Erythroblast (primary cell): ENCODE results near the gene SNPH.

ENCODE experiments used
- DNase-seq, 2 experiments: peaks; one replicate each; lab custom pipeline; 2025; lab: John Stamatoyannopoulos, UW
- GATA1 ChIP-seq: IDR thresholded peaks from 2 replicates; pipeline ENCODE4 v1.6.1; 2011; ENCODE audit warnings: low read depth, mild to moderate bottlenecking, control low read depth, low read length, moderate library complexity
- POLR2A ChIP-seq: IDR thresholded peaks from 2 replicates; pipeline ENCODE4 v1.6.1; 2011; ENCODE audit warnings: mild to moderate bottlenecking, low read length

The SNPH gene

DNA sequence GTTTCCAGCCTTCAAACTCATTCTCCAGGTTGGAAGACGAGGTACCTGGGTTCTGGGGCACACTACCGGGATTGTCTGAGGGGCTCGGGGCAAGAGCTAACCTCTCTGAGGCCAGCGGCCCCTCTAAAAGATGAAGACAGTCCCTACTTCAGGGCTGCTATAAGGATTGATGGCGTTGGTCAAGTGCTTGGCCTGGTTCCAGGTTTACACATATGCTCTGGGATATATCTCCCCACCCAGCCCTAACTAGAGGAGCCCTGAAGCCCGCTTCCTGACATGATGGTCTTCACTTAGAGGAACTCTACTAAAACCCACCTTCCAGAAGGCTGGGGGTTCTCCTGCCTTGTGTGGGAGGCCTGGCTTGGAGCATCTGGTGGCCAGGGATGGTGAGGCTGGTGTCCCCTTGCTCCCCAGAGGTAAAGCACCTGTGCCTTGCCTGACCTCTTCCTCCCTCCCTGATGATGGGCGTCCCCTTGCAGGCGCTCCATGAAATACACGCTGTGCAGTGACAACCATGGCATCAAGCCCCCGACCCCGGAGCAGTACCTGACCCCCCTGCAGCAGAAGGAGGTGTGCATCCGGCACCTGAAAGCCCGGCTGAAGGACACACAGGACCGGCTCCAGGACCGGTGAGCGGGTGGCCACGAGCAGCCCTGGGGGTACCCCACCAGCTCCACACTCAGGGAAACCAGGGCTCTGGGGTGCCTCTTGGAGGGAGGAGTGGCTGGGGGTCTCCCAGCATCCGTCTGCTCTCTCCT, 34.2 kb downstream of the SNPH start:
- DNase-seq, result no peak
- TF ChIP-seq POLR2A (no peak), GATA1 (no peak)

- no peak for TF ChIP-seq GATA1
- no peak for TF ChIP-seq POLR2A
These were observed 35.0 kb downstream of the SNPH start for GRCh38 chr20:1301031-1301529.

DNA sequence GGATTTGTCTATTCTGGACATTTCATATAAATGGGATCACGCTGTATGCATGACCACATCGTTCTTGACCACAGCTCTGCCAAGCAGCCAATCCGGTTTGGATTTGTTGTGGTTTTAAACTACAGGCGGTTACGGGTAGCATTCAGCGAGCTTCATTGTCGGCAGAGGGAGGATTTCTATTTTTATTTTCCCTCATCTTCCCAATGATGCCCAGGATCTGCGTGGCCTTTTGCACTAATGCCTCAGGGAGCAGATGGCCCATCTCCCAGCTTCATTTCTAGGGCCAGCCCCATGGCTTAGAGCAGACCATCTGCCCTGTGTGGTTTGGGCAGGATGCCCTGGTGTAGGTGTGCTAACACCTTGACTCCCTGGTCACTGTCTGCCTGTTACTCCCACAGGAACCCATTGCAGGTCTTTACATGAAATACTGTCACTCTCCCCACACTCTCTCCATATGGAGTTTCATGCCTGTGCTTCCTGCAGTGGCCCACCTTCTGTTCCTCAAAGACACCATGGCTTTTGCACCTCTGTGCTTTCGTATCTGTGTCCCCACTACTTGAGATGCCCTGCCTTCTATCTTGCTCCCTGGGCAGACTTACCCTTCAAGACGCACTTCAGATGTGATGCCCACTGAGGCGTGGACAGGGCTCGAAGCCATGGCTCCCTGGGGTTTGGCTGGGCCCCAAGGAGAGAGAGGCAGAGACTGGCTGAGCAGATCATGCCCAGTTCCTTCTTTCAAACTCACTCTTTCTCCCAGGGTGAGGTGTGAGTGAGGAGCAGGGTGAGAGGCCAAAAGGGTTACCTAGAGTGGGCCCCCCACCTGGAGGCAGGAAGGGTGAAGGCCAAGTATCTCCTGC, 36.8 kb downstream of the SNPH start:
- no peak for DNase-seq
- TF ChIP-seq POLR2A (no peak), GATA1 (no peak)

More at GRCh38 chr20:1301031-1301529, 35.0 kb downstream of the SNPH start:
- DNase-seq, result peak in 1 of 2 experiments; percentile 5

GRCh38 chr20:1304710-1305515, 38.8 kb downstream of the SNPH start:
- no peak for TF ChIP-seq POLR2A
- TF ChIP-seq GATA1, result no peak

DNA sequence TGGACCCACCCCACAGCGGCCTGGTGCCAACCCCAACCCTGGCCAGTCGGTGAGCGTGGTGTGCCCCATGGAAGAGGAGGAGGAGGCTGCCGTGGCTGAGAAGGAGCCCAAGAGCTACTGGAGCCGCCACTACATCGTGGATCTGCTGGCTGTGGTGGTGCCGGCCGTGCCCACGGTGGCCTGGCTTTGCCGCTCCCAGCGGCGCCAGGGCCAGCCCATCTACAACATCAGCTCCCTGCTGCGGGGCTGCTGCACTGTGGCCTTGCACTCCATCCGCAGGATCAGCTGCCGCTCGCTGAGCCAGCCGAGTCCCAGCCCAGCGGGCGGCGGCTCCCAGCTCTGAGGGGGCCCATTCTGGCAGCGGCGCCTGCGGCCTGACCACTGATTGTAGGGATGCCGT, 39.6 kb downstream of the SNPH start:
- DNase-seq, result no peak
- TF ChIP-seq POLR2A (no peak), GATA1 (no peak)

More at GRCh38 chr20:1304710-1305515, 38.8 kb downstream of the SNPH start:
- no peak for DNase-seq

DNA sequence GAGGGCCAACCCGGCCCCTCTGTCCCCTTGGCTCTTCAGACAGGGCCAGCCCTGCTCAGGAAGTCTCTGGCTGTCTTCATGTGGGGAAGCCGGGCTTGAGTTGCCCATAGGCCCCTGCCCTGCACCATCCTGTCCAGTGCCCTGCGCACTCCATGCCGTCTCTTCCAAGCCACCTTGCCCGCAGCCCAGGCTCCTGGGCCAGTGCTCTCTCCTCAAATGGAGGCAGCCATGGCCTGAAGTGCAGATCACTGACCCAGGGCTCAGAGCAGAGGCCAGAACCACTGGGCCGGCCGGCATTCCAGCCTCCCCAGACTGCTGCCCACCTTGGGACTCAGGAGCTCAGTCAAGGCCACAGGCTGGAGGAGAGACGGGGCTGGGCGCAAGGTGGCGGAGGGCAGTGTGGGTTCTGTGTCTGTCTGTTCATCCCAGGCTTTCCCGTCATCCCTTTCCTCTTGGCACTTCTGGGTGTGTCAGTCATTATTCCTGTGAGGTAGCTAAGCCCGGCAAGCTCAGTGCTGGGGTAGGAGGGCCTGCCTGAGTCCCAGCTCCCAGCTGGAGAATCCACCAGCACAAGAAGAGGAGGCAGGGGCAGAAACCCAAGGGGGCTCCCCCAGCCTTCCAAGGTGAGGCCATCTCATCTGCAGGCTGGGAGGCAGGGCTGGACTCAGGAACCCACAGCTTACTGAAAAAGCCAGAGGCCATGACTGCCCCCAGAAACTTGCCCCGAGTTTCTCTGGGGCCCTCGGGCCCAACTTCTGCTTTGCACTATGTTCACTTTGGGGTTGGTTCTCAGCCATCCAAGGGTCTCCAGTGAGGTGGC, 40.4 kb downstream of the SNPH start:
- no peak for DNase-seq
- TF ChIP-seq GATA1, result no peak
- TF ChIP-seq POLR2A, result no peak

DNA sequence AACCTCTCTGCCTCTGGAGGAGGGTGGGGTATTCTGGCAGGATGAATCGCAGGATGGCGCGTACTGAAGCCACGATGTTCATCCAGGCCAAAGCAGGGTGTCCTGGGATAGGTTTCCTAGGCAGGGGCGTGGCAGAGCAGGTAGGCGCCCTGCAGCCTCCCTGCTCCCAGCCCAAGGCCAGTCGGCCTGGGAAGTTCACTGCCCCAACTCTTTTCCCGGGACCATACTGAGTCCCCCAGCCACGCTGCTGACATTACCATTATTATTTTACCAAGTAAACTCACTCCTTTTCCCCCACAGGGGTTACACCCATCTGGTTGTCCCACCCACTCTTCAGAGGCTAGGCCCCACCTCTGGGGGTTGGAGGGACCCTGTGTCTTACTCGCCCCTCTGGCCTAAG, 41.1 kb downstream of the SNPH start:
- TF ChIP-seq GATA1 (no peak), POLR2A (no peak)
- no peak for DNase-seq

GRCh38 chr20:1307571-1307971, 41.5 kb downstream of the SNPH start:
- no peak for DNase-seq

GRCh38 chr20:1308067-1308701, 42.1 kb downstream of the SNPH start:
- TF ChIP-seq GATA1, result no peak
- no peak for TF ChIP-seq POLR2A
- DNase-seq, result no peak

More at GRCh38 chr20:1307571-1307971, 41.5 kb downstream of the SNPH start:
- TF ChIP-seq POLR2A (no peak), GATA1 (no peak)

GRCh38 chr20:1308702-1309095, 42.6 kb downstream of the SNPH start:
- DNase-seq, result no peak
- no peak for TF ChIP-seq GATA1
- no peak for TF ChIP-seq POLR2A

GRCh38 chr20:1309439-1309847, 43.3 kb downstream of the SNPH start:
- no peak for DNase-seq
- no peak for TF ChIP-seq POLR2A
- no peak for TF ChIP-seq GATA1

DNA sequence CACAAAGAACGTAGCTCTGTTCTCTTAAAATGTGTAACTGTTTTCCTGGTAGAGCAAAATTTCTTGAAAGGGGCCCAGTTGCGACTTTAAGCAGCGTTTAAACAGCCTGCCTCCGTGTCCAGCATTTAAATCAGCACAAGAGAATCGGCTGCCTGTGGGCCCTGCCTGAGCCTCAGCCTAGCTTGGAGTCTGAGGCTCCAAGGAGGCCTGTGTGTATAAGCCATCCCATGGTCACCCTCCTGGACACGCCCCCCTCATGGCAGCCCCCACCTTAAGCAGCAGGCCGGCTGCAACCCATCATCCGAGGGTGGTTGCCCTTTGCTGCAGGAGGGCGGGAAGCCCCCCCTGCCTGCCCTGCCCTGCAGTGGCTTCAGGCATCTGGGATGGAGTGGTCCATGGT, 44.0 kb downstream of the SNPH start:
- no peak for TF ChIP-seq POLR2A
- TF ChIP-seq GATA1, result no peak
- DNase-seq, result no peak
